A549 (cell line): ENCODE measurements around the gene GALNT7. TPM values are rescaled to one million over a fixed set of nuclear protein-coding genes. Genes with fewer than 3 reads are reported as not detected.

ENCODE experiments used
- ATAC-seq, 2 experiments: fragments of 200-7000 bp in 1 of 2; fragments of >200 bp in 1 of 2; cut with Nextera tagmentation in 1 of 2; cut with Tn5 transposase in 1 of 2; 3 replicates each; pipeline versions ENCODE4 v1.8.0 to v1.9.1; 2018 to 2020; ENCODE audit warnings: mild to moderate bottlenecking in 1 of 2, moderate library complexity in 1 of 2
- CTCF ChIA-PET: fragments of 300-600 bp; sonication (Branson Sonifier 250); formaldehyde crosslinking; extraction: SDS; loops from one replicate; lab custom pipeline; 2021; ENCODE audit warnings: antibody characterized with exemption, inconsistent platforms; lab: Yijun Ruan, JAX
- POLR2A ChIA-PET: fragments of 350-600 bp; formaldehyde crosslinking; extraction: SDS; loops from one replicate; lab custom pipeline; 2021; ENCODE audit warnings: antibody characterized with exemption, inconsistent platforms; lab: Yijun Ruan, JAX
- DNase-seq, 2 experiments: peaks; one replicate each; pipeline versions ENCODE4 v3.0.0 to v3.0.0-alpha.2; 2011 to 2016; ENCODE audit warnings: low read depth in 1 of 2, low spot score in 1 of 2
- FAIRE-seq: peaks from 2 replicates; lab custom pipeline; 2011; peaks lifted over from hg19 to GRCh38; lab: Jason Lieb, UNC
- H3K27ac ChIP-seq, 2 experiments: fragments of >200 bp; sonication (Bioruptor Twin); formaldehyde crosslinking; 3 replicates each; pipeline ENCODE4 v1.5.1; 2016 to 2017
- H3K4me1 ChIP-seq: fragments of >200 bp; sonication (Bioruptor Twin); formaldehyde crosslinking; 3 replicates; pipeline ENCODE4 v1.6.1; 2016
- H3K4me2 ChIP-seq: fragments of >200 bp; sonication (Bioruptor Twin); formaldehyde crosslinking; 3 replicates; pipeline ENCODE4 v1.6.1; 2016
- H3K4me3 ChIP-seq: fragments of >200 bp; sonication (Bioruptor Twin); formaldehyde crosslinking; 3 replicates; pipeline ENCODE4 v1.5.1; 2016
- H3K9me3 ChIP-seq: fragments of >200 bp; sonication (Bioruptor Twin); formaldehyde crosslinking; 3 replicates; pipeline ENCODE4 v1.6.1; 2016
- BHLHE40 ChIP-seq: IDR thresholded peaks from 2 replicates; pipeline ENCODE4 v1.6.1; 2012; ENCODE audit warnings: low read depth, low read length, inconsistent platforms
- EHF ChIP-seq: fragments of 250-450 bp; sonication (Bioruptor Pico); IDR thresholded peaks from 2 replicates; pipeline ENCODE4 v1.5.0; 2020; ENCODE audit warnings: mild to moderate bottlenecking
- EP300 ChIP-seq, 2 experiments: fragments of >200 bp; sonication (Bioruptor Twin); formaldehyde crosslinking; IDR thresholded peaks; 2 replicates in 1 of 2; 3 replicates in 1 of 2; pipeline ENCODE4 v1.6.1; 2016 to 2017
- ESRRA ChIP-seq: fragments of 150-350 bp; IDR thresholded peaks from 2 replicates; pipeline ENCODE4 v1.6.1; 2014; ENCODE audit warnings: mild to moderate bottlenecking, low read length, borderline replicate concordance
- FOXS1 ChIP-seq: fragments of 250-450 bp; sonication (Bioruptor Pico); IDR thresholded peaks from 2 replicates; pipeline ENCODE4 v1.5.0; 2020; ENCODE audit warnings: mild to moderate bottlenecking, moderate library complexity
- GATA3 ChIP-seq: IDR thresholded peaks from 2 replicates; pipeline ENCODE4 v1.6.1; 2012; ENCODE audit warnings: borderline replicate concordance
- HEYL ChIP-seq: fragments of 250-450 bp; sonication (Bioruptor Pico); IDR thresholded peaks from 2 replicates; pipeline ENCODE4 v1.8.0; 2021; ENCODE audit warnings: mild to moderate bottlenecking, moderate library complexity
- HOXA7 ChIP-seq: fragments of 250-450 bp; sonication (Bioruptor Pico); IDR thresholded peaks from 2 replicates; pipeline ENCODE4 v1.5.0; 2020; ENCODE audit warnings: mild to moderate bottlenecking, moderate library complexity
- HOXB13 ChIP-seq: fragments of 250-450 bp; sonication (Bioruptor Pico); IDR thresholded peaks from 2 replicates; pipeline ENCODE4 v1.5.0; 2020; ENCODE audit warnings: low read depth, mild to moderate bottlenecking, moderate library complexity
- JUN ChIP-seq, 2 experiments: fragments of >200 bp; sonication (Bioruptor Twin); formaldehyde crosslinking; IDR thresholded peaks; 2 replicates in 1 of 2; 3 replicates in 1 of 2; pipeline ENCODE4 v1.6.1; 2016 to 2017
- KDM1A ChIP-seq: fragments of 200-600 bp; sonication (generic); IDR thresholded peaks from 2 replicates; pipeline ENCODE4 v1.6.1; 2016; ENCODE audit warnings: low read depth, mild to moderate bottlenecking
- KDM5A ChIP-seq: fragments of 200-600 bp; sonication (generic); IDR thresholded peaks from 2 replicates; pipeline ENCODE4 v1.6.1; 2016; ENCODE audit warnings: antibody characterized with exemption, mild to moderate bottlenecking
- MAZ ChIP-seq: fragments of 150-350 bp; IDR thresholded peaks from 2 replicates; pipeline ENCODE4 v1.6.1; 2014; ENCODE audit warnings: antibody characterized with exemption, low read depth, low read length, borderline replicate concordance
- NFE2L2 ChIP-seq: fragments of 150-350 bp; conservative IDR thresholded peaks from 2 replicates; pipeline ENCODE4 v1.6.1; 2014; ENCODE audit warnings: low read length
- RAD21 ChIP-seq, 2 experiments: fragments of >200 bp in 1 of 2; sonication (Bioruptor Twin) in 1 of 2; formaldehyde crosslinking in 1 of 2; IDR thresholded peaks in 1 of 2; conservative IDR thresholded peaks in 1 of 2; 2 replicates in 1 of 2; 3 replicates in 1 of 2; pipeline ENCODE4 v1.6.1; 2012 to 2018; ENCODE audit warnings: inconsistent platforms in 1 of 2
- SMC3 ChIP-seq: fragments of >200 bp; sonication (Bioruptor Twin); formaldehyde crosslinking; IDR thresholded peaks from 3 replicates; pipeline ENCODE4 v1.6.1; 2018; ENCODE audit warnings: inconsistent platforms
- TFCP2L1 ChIP-seq: fragments of 250-450 bp; sonication (Bioruptor Pico); IDR thresholded peaks from 2 replicates; pipeline ENCODE4 v1.5.0; 2021; ENCODE audit warnings: mild to moderate bottlenecking
- ZFP36 ChIP-seq: fragments of 450-650 bp; IDR thresholded peaks from 2 replicates; pipeline ENCODE4 v1.6.1; 2014; ENCODE audit warnings: borderline replicate concordance; ENCODE audit not compliant: partially characterized antibody
- WGBS: methylation state at CpG from one replicate; pipeline ENCODE4 v1.1.6; 2017; ENCODE audit errors: missing lambda C conversion rate; 5-methylcytosine and 5-hydroxymethylcytosine counted together
- polyA plus RNA-seq, 4 experiments: library from polyadenylated mRNA; depleted of rRNA in 3 of 4; stranded (reverse); fragments of >200 nt; fragmentation: RNase III in 1 of 4; extraction: RNeasy Plus Mini Kit Qiagen cat#74134 plus additional on column Dnase treatment in 1 of 4; gene quantifications; 2 replicates in 3 of 4; 3 replicates in 1 of 4; pipeline ENCODE4 v1.2.3, GENCODE V29; 2011 to 2017
- TF ChIP-seq, protein P1 (sequence below): IDR thresholded peaks from 2 replicates; pipeline ENCODE4 v1.6.1; 2012
- TF ChIP-seq, protein P2 (sequence below): fragments of 250-450 bp; sonication (Bioruptor Pico); IDR thresholded peaks from 2 replicates; pipeline ENCODE4 v1.5.0; 2020; ENCODE audit warnings: low read depth, mild to moderate bottlenecking, moderate library complexity
- TF ChIP-seq, protein P3 (sequence below): fragments of 450-650 bp; IDR thresholded peaks from 2 replicates; pipeline ENCODE4 v1.6.1; 2014; ENCODE audit warnings: antibody characterized with exemption
- TF ChIP-seq, protein P4 (sequence below): fragments of 200-600 bp; sonication (generic); IDR thresholded peaks from 2 replicates; pipeline ENCODE4 v1.6.1; 2016; ENCODE audit warnings: antibody characterized with exemption, mild to moderate bottlenecking, moderate library complexity

GALNT7 gene
- polyA plus RNA-seq, 2 of the 4 experiments (the other 2 are of a cell fraction) = 28.8 to 63.6 TPM

DNA sequence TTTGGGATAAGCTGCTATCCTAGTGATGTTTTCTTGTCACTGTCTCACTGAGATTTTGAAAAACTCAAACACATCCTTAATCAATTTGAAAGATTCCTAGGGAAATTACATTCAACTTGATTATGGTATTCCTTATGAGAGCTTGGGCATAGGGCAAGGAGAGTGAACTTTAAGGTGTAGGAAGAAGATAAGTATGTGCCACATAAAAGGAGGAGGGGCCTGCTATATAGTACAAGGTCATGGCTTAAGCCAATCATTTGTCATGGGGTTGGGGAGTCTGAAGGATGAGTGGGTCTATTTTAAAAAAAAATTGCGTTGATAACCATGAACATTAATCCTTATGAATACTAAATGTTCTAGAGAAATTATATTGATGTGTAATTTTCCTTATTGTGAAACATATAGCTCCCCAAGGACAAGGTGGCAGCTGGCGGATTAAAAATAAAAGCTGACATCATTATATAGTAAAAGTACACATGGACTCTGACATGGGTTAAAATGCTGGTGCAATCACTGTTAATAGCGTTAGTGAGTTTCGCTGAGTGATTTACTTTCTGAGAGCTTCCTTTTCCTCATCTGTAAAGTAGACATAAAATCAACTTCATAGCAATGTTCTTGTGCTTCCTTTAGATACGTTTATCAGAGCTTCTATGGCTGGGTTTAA lies 17.4 kb downstream of the GALNT7 start:
- H3K27ac ChIP-seq = peak overlapping the region; percentile 21 to 37; a peak in 5 of 6 replicates
- peak overlapping the region; percentile 78 for H3K4me2 ChIP-seq
- ATAC-seq = peak; percentile 27 to 33; a peak in 2 of 6 replicates
- H3K4me1 ChIP-seq = peaks cover 72% of the 10 kb centered on the region
- peak in 1 of 2 experiments; percentile 18 for DNase-seq
- H3K4me3 ChIP-seq = 0 out of 3 replicates have a peak overlapping the region, but pooled peaks have one; percentile 4
- 18% methylated on average over 5 of the region's 5 CpGs for WGBS
- TF ChIP-seq MAZ (no peak), FOXS1 (CRISPR knock-in tag) (no peak), EHF (CRISPR knock-in tag) (no peak), HOXB13 (CRISPR knock-in tag) (no peak), HEYL (CRISPR knock-in tag) (no peak), BHLHE40 (no peak), SMC3 (no peak), HOXA7 (no peak)
- TF ChIP-seq, protein P1, sequence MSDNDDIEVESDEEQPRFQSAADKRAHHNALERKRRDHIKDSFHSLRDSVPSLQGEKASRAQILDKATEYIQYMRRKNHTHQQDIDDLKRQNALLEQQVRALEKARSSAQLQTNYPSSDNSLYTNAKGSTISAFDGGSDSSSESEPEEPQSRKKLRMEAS = no peak
- TF ChIP-seq, protein P2, sequence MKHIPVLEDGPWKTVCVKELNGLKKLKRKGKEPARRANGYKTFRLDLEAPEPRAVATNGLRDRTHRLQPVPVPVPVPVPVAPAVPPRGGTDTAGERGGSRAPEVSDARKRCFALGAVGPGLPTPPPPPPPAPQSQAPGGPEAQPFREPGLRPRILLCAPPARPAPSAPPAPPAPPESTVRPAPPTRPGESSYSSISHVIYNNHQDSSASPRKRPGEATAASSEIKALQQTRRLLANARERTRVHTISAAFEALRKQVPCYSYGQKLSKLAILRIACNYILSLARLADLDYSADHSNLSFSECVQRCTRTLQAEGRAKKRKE (CRISPR knock-in tag) = no peak
- TF ChIP-seq, protein P3, sequence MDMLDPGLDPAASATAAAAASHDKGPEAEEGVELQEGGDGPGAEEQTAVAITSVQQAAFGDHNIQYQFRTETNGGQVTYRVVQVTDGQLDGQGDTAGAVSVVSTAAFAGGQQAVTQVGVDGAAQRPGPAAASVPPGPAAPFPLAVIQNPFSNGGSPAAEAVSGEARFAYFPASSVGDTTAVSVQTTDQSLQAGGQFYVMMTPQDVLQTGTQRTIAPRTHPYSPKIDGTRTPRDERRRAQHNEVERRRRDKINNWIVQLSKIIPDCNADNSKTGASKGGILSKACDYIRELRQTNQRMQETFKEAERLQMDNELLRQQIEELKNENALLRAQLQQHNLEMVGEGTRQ = no peak
- TF ChIP-seq, protein P4, sequence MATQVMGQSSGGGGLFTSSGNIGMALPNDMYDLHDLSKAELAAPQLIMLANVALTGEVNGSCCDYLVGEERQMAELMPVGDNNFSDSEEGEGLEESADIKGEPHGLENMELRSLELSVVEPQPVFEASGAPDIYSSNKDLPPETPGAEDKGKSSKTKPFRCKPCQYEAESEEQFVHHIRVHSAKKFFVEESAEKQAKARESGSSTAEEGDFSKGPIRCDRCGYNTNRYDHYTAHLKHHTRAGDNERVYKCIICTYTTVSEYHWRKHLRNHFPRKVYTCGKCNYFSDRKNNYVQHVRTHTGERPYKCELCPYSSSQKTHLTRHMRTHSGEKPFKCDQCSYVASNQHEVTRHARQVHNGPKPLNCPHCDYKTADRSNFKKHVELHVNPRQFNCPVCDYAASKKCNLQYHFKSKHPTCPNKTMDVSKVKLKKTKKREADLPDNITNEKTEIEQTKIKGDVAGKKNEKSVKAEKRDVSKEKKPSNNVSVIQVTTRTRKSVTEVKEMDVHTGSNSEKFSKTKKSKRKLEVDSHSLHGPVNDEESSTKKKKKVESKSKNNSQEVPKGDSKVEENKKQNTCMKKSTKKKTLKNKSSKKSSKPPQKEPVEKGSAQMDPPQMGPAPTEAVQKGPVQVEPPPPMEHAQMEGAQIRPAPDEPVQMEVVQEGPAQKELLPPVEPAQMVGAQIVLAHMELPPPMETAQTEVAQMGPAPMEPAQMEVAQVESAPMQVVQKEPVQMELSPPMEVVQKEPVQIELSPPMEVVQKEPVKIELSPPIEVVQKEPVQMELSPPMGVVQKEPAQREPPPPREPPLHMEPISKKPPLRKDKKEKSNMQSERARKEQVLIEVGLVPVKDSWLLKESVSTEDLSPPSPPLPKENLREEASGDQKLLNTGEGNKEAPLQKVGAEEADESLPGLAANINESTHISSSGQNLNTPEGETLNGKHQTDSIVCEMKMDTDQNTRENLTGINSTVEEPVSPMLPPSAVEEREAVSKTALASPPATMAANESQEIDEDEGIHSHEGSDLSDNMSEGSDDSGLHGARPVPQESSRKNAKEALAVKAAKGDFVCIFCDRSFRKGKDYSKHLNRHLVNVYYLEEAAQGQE = no peak
- TF ChIP-seq, all 56 proteins: peak for 0
- ChIA-PET POLR2A (interaction anchor here (0.7 kb wide), 2 partner anchors 16 to 17 kb away, joined by 3 read pairs; partner anchors contain the start of gene GALNT7), CTCF (interaction anchor here (0.6 to 1.1 kb wide), 4 partner anchors 28 to 911 kb away, joined by 3 read pairs; no protein-coding TSS in a partner anchor)
- FAIRE-seq = no peak
- no peaks in the 10 kb centered on the region for H3K9me3 ChIP-seq

DNA sequence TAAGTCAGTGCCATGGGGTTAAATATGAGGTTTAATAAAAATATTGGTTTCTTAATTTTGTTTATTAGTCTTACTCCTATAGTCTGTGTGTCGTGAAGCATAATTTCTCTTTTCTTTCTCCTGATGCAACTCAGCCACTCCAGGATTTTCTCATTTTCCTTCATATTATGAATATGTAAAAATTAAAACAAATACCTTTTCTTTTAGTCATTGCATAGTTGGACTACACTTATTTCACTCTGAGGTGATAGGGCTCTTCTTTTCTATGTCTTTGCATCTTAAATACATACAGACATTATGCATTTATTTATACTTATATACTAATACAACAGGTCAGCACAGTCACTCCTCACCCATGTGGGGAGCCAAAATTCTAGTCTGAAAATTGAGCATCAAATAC lies 19.1 kb downstream of the GALNT7 start:
- ATAC-seq (no peak), FAIRE-seq (no peak), DNase-seq (no peak)
- WGBS = 82% methylated on average over 1 of the region's 1 CpG
- Histone ChIP-seq H3K4me3 (no peak overlapping the region), H3K4me1 (peaks cover 73% of the 10 kb centered on the region), H3K27ac (no peak overlapping the region), H3K4me2 (peak overlapping the region; percentile 32; the same call in 2 of the 3 replicates), H3K9me3 (no peaks in the 10 kb centered on the region)
- TF ChIP-seq HOXB13 (CRISPR knock-in tag) = no peak
- no peak for TF ChIP-seq ZFP36
- TF ChIP-seq RAD21 (conservative IDR thresholded peaks at IDR 0.05 in 1 of 2, IDR thresholded peaks at IDR 0.05 in 1 of 2) = no peak
- TF ChIP-seq TFCP2L1 (CRISPR knock-in tag) = no peak
- TF ChIP-seq, protein P1 = no peak
- TF ChIP-seq ESRRA = no peak
- TF ChIP-seq KDM5A = no peak
- TF ChIP-seq KDM1A = no peak
- no peak for TF ChIP-seq GATA3
- no peak for TF ChIP-seq EHF (CRISPR knock-in tag)
- no peak for TF ChIP-seq NFE2L2
- no peak for TF ChIP-seq JUN (IDR thresholded peaks at IDR 0.05)
- TF ChIP-seq EP300 (IDR thresholded peaks at IDR 0.05) = no peak
- TF ChIP-seq, protein P4 = no peak
- CTCF ChIA-PET = no interaction called here
- POLR2A ChIA-PET = no interaction called here
